Heart left ventricle (tissue), 13 donors: ENCODE results near the gene CSTB.

ENCODE experiments used
- POLR2A ChIP-seq, 2 donors: fragments of 450-650 bp; IDR thresholded peaks; one replicate each; pipeline ENCODE4 v1.6.1; 2017; ENCODE audit warnings: antibody characterized with exemption in 2 of 2, mild to moderate bottlenecking in 2 of 2, moderate library complexity in 2 of 2
- TF ChIP-seq, protein P1 (sequence below), 12 donors: fragments of 200-600 bp; sonication (generic) in 4 of 12; IDR thresholded peaks; one replicate each; pipeline versions ENCODE4 v1.5.0 to v1.8.0; 2018 to 2022; ENCODE audit warnings: antibody characterized with exemption in 12 of 12, mild to moderate bottlenecking in 5 of 12
- donor health status: ischemic (EF 13 %, LVEDD 7.1; RV severe dilation, severe dysfunction).
- donor health status: DM: no; HTN: yes; CAD: no.
- donor health status: DM: no; HTN: no; CAD: no.
- donor health status: ischemic (EF 25% LVEDD 6.9; RV normal size, moderate dysfunction).
- donor health status: ischemic (EF 25% LVEDD 5.7; RV mildly dilated, moderate dysfunction).
- donor health status: ischemic (EF 35%, LVEDD 5.7; RV mildly dilated, moderate dysfunction).
- donor health status: nonischemic (EF 11% LVEDD 7.7; RV severe dilation, severe dysfunction).
- donor health status: DM: yes; HTN: yes; CAD: no.
- donor health status: PGD.
- donor health status: ischemic (EF 29% LVEDD 5.4; RV normal size, mild dysfunction).
- donor health status: nonischemic (EF 23%, LVEDD 6.1; RV moderate dilation, normal function).

GRCh38 chr21:43817157-43818086 is 41.3 kb upstream of the CSTB start:
- TF ChIP-seq, protein P1, sequence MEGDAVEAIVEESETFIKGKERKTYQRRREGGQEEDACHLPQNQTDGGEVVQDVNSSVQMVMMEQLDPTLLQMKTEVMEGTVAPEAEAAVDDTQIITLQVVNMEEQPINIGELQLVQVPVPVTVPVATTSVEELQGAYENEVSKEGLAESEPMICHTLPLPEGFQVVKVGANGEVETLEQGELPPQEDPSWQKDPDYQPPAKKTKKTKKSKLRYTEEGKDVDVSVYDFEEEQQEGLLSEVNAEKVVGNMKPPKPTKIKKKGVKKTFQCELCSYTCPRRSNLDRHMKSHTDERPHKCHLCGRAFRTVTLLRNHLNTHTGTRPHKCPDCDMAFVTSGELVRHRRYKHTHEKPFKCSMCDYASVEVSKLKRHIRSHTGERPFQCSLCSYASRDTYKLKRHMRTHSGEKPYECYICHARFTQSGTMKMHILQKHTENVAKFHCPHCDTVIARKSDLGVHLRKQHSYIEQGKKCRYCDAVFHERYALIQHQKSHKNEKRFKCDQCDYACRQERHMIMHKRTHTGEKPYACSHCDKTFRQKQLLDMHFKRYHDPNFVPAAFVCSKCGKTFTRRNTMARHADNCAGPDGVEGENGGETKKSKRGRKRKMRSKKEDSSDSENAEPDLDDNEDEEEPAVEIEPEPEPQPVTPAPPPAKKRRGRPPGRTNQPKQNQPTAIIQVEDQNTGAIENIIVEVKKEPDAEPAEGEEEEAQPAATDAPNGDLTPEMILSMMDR (IDR thresholded peaks at IDR 0.05), result no peak
- no peak for TF ChIP-seq POLR2A (IDR thresholded peaks at IDR 0.05)
